SJCRH30 (cell line): Measurements from ENCODE around the gene GFRAL. TPM values are rescaled to one million over a fixed set of nuclear protein-coding genes. Genes with fewer than 3 reads are reported as not detected.

Experiments
- DNase-seq, 2 experiments: peaks; one replicate each; pipeline ENCODE4 v3.0.0-alpha.2; 2015 to 2020
- H3K27ac ChIP-seq: fragments of 250-450 bp; sonication (Bioruptor Pico); 2 replicates; pipeline ENCODE4 v1.5.1; 2020; ENCODE audit warnings: mild to moderate bottlenecking, moderate library complexity
- H3K27me3 ChIP-seq: fragments of 250-450 bp; sonication (Bioruptor Pico); 2 replicates; pipeline ENCODE4 v1.5.1; 2020; ENCODE audit warnings: mild to moderate bottlenecking, moderate library complexity
- H3K36me3 ChIP-seq: fragments of 250-450 bp; sonication (Bioruptor Pico); 2 replicates; pipeline ENCODE4 v1.5.1; 2020; ENCODE audit warnings: mild to moderate bottlenecking, moderate library complexity
- H3K4me1 ChIP-seq: fragments of 250-450 bp; sonication (Bioruptor Pico); 2 replicates; pipeline ENCODE4 v1.5.1; 2020; ENCODE audit warnings: mild to moderate bottlenecking, moderate library complexity
- H3K4me3 ChIP-seq: fragments of 250-450 bp; sonication (Bioruptor Pico); 2 replicates; pipeline ENCODE4 v1.5.1; 2020; ENCODE audit warnings: mild to moderate bottlenecking, moderate library complexity
- H3K9me3 ChIP-seq: fragments of 250-450 bp; sonication (Bioruptor Pico); replicated peaks from 2 replicates; pipeline ENCODE4 v1.5.1; 2020; ENCODE audit warnings: mild to moderate bottlenecking, moderate library complexity
- total RNA-seq: library from RNA; depleted of rRNA; stranded (reverse); fragments of >200 nt; shearing (Covaris generic); gene quantifications from 2 replicates; pipeline ENCODE4 v1.2.3, GENCODE V29; 2014; rRNA removed

Gene GFRAL
- total RNA-seq, 1 experiment from 2014 or later: not detected

- Histone ChIP-seq H3K4me3 (no peak overlapping the region), H3K27me3 (no peaks in the 10 kb centered on the region), H3K27ac (peak overlapping the region; percentile 52), H3K9me3 (no peaks in the 10 kb centered on the region; the same call in 1 of the 2 replicates), H3K4me1 (peaks cover 33% of the 10 kb centered on the region), H3K36me3 (no peaks in the 10 kb centered on the region)
- peak; percentile 39 to 68 for DNase-seq
These were observed 122.0 kb downstream of the GFRAL start for GRCh38 chr6:55449225-55449624.

- Histone ChIP-seq H3K9me3 (no peaks in the 10 kb centered on the region; the same call in 1 of the 2 replicates), H3K4me1 (peaks cover 33% of the 10 kb centered on the region), H3K27me3 (no peaks in the 10 kb centered on the region), H3K36me3 (no peaks in the 10 kb centered on the region), H3K27ac (peak overlapping the region; percentile 52), H3K4me3 (no peak overlapping the region)
- peak; percentile 17 to 81 for DNase-seq
These were observed 122.7 kb downstream of the GFRAL start for GRCh38 chr6:55450005-55450404.

Other genes starting within 250 kb of the GFRAL start
- 0.04 TPM in 1 of 2 replicates, not detected in the other for gene HCRTR2, start 153.0 kb upstream of the GFRAL start, total RNA-seq